Endodermal cell (in vitro differentiated cells): ENCODE data around the gene SLC7A10. TPM values are rescaled to one million over a fixed set of nuclear protein-coding genes. Genes with fewer than 3 reads are reported as not detected.

ENCODE experiments used
- DNase-seq: peaks from one replicate; pipeline ENCODE4 v3.0.0-alpha.2; 2017
- H3K27ac ChIP-seq: 2 replicates; pipeline ENCODE4 v1.5.1; 2013; ENCODE audit warnings: mild to moderate bottlenecking, low read depth, low read length, moderate library complexity
- H3K27me3 ChIP-seq: 2 replicates; pipeline ENCODE4 v1.6.1; 2013; ENCODE audit warnings: mild to moderate bottlenecking, low read length, moderate library complexity; ENCODE audit not compliant: insufficient read depth, control insufficient read depth, poor library complexity, severe bottlenecking
- H3K36me3 ChIP-seq: 2 replicates; pipeline ENCODE4 v1.7.0; 2013; ENCODE audit warnings: mild to moderate bottlenecking, low read length, moderate library complexity; ENCODE audit not compliant: control insufficient read depth, insufficient read depth
- H3K4me1 ChIP-seq: one replicate; pipeline ENCODE4 v1.7.0; 2013; ENCODE audit warnings: low read length; ENCODE audit not compliant: control insufficient read depth, insufficient read depth
- H3K4me3 ChIP-seq: 2 replicates; pipeline ENCODE4 v1.5.1; 2013; ENCODE audit warnings: mild to moderate bottlenecking, low read length, moderate library complexity
- H3K9ac ChIP-seq: 2 replicates; pipeline ENCODE4 v1.6.1; 2013; ENCODE audit warnings: mild to moderate bottlenecking, low read length, moderate library complexity; ENCODE audit not compliant: poor library complexity, severe bottlenecking; ENCODE audit errors: extremely low read depth
- H3K9me3 ChIP-seq: 2 replicates; pipeline ENCODE4 v1.6.1; 2013; ENCODE audit warnings: mild to moderate bottlenecking, low read length, moderate library complexity; ENCODE audit not compliant: control insufficient read depth
- H3K27ac Mint-ChIP-seq: 2 replicates; pipeline ENCODE4 v1.8.0; 2020; ENCODE audit warnings: mixed read lengths
- H3K27me3 Mint-ChIP-seq: 2 replicates; pipeline ENCODE4 v1.8.0; 2021; ENCODE audit warnings: mild to moderate bottlenecking, mixed read lengths; ENCODE audit not compliant: insufficient read depth
- H3K36me3 Mint-ChIP-seq: 2 replicates; pipeline ENCODE4 v1.8.0; 2020; ENCODE audit warnings: low read depth, mixed read lengths
- H3K4me1 Mint-ChIP-seq: 2 replicates; pipeline ENCODE4 v1.8.0; 2020; ENCODE audit warnings: mixed read lengths
- H3K4me3 Mint-ChIP-seq: 2 replicates; pipeline ENCODE4 v1.8.0; 2020; ENCODE audit warnings: mild to moderate bottlenecking, moderate library complexity, mixed read lengths
- H3K9me3 Mint-ChIP-seq: 2 replicates; pipeline ENCODE4 v1.8.0; 2020; ENCODE audit warnings: mild to moderate bottlenecking, mixed read lengths
- CTCF ChIP-seq: fragments of 200-600 bp; sonication (generic); conservative IDR thresholded peaks from 2 replicates; pipeline ENCODE4 v1.5.0; 2021; ENCODE audit warnings: antibody characterized with exemption, mild to moderate bottlenecking
- WGBS, 2 experiments: methylation state at CpG; one replicate each; pipeline versions ENCODE4 v1.1.5 to v1.1.7; 2013; ENCODE audit warnings: missing lambda C conversion rate in 2 of 2, mixed read lengths in 1 of 2; ENCODE audit not compliant: insufficient coverage in 1 of 2, insufficient read length in 1 of 2; 5-methylcytosine and 5-hydroxymethylcytosine counted together
- total RNA-seq, 2 donors: library from RNA; stranded (reverse); fragmentation: NEBNext Ultra II Directional in 1 of 2; extraction: Animal tissue kit (Norgen Biotek cat#: 25700) in 1 of 2; gene quantifications; 2 replicates in 1 of 2; 3 replicates in 1 of 2; pipeline ENCODE4 v1.2.1, GENCODE V29; 2021

Gene SLC7A10
- total RNA-seq, 2 donors from 2014 or later: 0.35 TPM; not detected in 1

- Mint-ChIP-seq H3K27ac (no peak overlapping the region), H3K27me3 (peaks cover 4% of the 10 kb centered on the region), H3K9me3 (peaks cover 12% of the 10 kb centered on the region), H3K4me3 (no peak overlapping the region), H3K4me1 (no peaks in the 10 kb centered on the region), H3K36me3 (no peaks in the 10 kb centered on the region)
- H3K4me1 ChIP-seq: no peaks in the 10 kb centered on the region
- H3K9me3 ChIP-seq: peaks cover 8% of the 10 kb centered on the region
- H3K4me3 ChIP-seq: no peak overlapping the region
- H3K36me3 ChIP-seq: no peaks in the 10 kb centered on the region
- no peaks in the 10 kb centered on the region for H3K27me3 ChIP-seq
- 85 to 91% methylated on average over 4 to 7 of the region's 7 CpGs for WGBS, 2 experiments
- H3K27ac ChIP-seq: no peak overlapping the region
- no peak for DNase-seq
- no peak overlapping the region for H3K9ac ChIP-seq
- peak; percentile 76 for TF ChIP-seq CTCF
Observed at GRCh38 chr19:33245948-33246708, 20.5 kb upstream of the SLC7A10 start.

- no peak overlapping the region for H3K4me3 Mint-ChIP-seq
- no peaks in the 10 kb centered on the region for H3K4me1 Mint-ChIP-seq
- H3K27me3 Mint-ChIP-seq: peaks cover 4% of the 10 kb centered on the region
- no peak overlapping the region for H3K9ac ChIP-seq
- no peak overlapping the region for H3K27ac ChIP-seq
- H3K9me3 ChIP-seq: peaks cover 8% of the 10 kb centered on the region
- no peaks in the 10 kb centered on the region for H3K4me1 ChIP-seq
- no peaks in the 10 kb centered on the region for H3K36me3 Mint-ChIP-seq
- TF ChIP-seq CTCF: no peak
- no peak overlapping the region for H3K27ac Mint-ChIP-seq
- no peaks in the 10 kb centered on the region for H3K36me3 ChIP-seq
- no peak for DNase-seq
- WGBS, 2 experiments: 81 to 85% methylated on average over 3 to 6 of the region's 6 CpGs
- no peaks in the 10 kb centered on the region for H3K27me3 ChIP-seq
- H3K9me3 Mint-ChIP-seq: peaks cover 12% of the 10 kb centered on the region
- H3K4me3 ChIP-seq: no peak overlapping the region
Observed at GRCh38 chr19:33242911-33243310, 17.3 kb upstream of the SLC7A10 start.

GRCh38 chr19:33242131-33242530, 16.5 kb upstream of the SLC7A10 start:
- H3K9me3 ChIP-seq: peaks cover 8% of the 10 kb centered on the region
- DNase-seq: no peak
- H3K4me3 Mint-ChIP-seq: no peak overlapping the region
- H3K27ac Mint-ChIP-seq: no peak overlapping the region
- peaks cover 4% of the 10 kb centered on the region for H3K27me3 Mint-ChIP-seq
- H3K27me3 ChIP-seq: no peaks in the 10 kb centered on the region
- no peak overlapping the region for H3K9ac ChIP-seq
- H3K9me3 Mint-ChIP-seq: peaks cover 12% of the 10 kb centered on the region
- H3K36me3 Mint-ChIP-seq: no peaks in the 10 kb centered on the region
- no peaks in the 10 kb centered on the region for H3K4me1 Mint-ChIP-seq
- 93 to 100% methylated on average over 7 to 10 of the region's 10 CpGs for WGBS, 2 experiments
- no peaks in the 10 kb centered on the region for H3K4me1 ChIP-seq
- H3K27ac ChIP-seq: no peak overlapping the region
- TF ChIP-seq CTCF: no peak
- no peaks in the 10 kb centered on the region for H3K36me3 ChIP-seq
- no peak overlapping the region for H3K4me3 ChIP-seq
